Peyer's patch (tissue), 4 donors: ENCODE results near the gene ZBTB8OS. TPM values are rescaled to one million over a fixed set of nuclear protein-coding genes. Genes with fewer than 3 reads are reported as not detected.
"Not testable (repeated sequence)": the region's sequence is repeated elsewhere in the genome, so short reads cannot be mapped to it uniquely, and the experiment has no call there.

Experiments
- DNase-seq, 3 donors: peaks; one replicate each; pipeline ENCODE4 v3.0.0-alpha.2; 2017 to 2019
- H3K27ac ChIP-seq, 4 donors: fragments of 200-600 bp; sonication (generic); one replicate each; pipeline ENCODE4 v1.5.1; 2016 to 2019
- H3K27me3 ChIP-seq, 2 donors: fragments of 200-600 bp; sonication (generic); one replicate each; pipeline ENCODE4 v1.5.1; 2019
- H3K36me3 ChIP-seq, 3 donors: fragments of 200-600 bp; sonication (generic); one replicate each; pipeline ENCODE4 v1.5.1; 2016 to 2019
- H3K4me1 ChIP-seq, 4 donors: fragments of 200-600 bp; sonication (generic); one replicate each; pipeline ENCODE4 v1.5.1; 2016 to 2019
- H3K4me3 ChIP-seq, 4 donors: fragments of 200-600 bp; sonication (generic); 1 replicate in 3 of 4; 2 replicates in 1 of 4; pipeline ENCODE4 v1.5.1; 2016 to 2019; ENCODE audit warnings: mild to moderate bottlenecking in 1 of 4
- H3K9me3 ChIP-seq, 4 donors: fragments of 200-600 bp; sonication (generic); one replicate each; pipeline ENCODE4 v1.5.1; 2016 to 2019; ENCODE audit warnings: mild to moderate bottlenecking in 1 of 4
- POLR2A ChIP-seq, 2 donors: fragments of 450-650 bp; IDR thresholded peaks; one replicate each; pipeline ENCODE4 v1.5.1; 2017; ENCODE audit warnings: antibody characterized with exemption in 2 of 2, mild to moderate bottlenecking in 2 of 2, moderate library complexity in 2 of 2
- total RNA-seq, 4 donors: library from RNA; depleted of rRNA; stranded (reverse); fragments of >200 nt; gene quantifications; one replicate each; pipeline ENCODE4 v1.1.0, GENCODE V29; 2016
- TF ChIP-seq, protein P1 (sequence below), 6 experiments: fragments of 450-650 bp in 4 of 6; fragments of 200-600 bp in 2 of 6; sonication (generic) in 1 of 6; IDR thresholded peaks; one replicate each; pipeline ENCODE4 v1.5.1; 2017 to 2019; ENCODE audit warnings: antibody characterized with exemption in 6 of 6, mild to moderate bottlenecking in 3 of 6, moderate library complexity in 1 of 6

The ZBTB8OS gene
- total RNA-seq, 4 donors from 2014 or later, result 34.7 to 56.2 (median 44.1) TPM

DNA sequence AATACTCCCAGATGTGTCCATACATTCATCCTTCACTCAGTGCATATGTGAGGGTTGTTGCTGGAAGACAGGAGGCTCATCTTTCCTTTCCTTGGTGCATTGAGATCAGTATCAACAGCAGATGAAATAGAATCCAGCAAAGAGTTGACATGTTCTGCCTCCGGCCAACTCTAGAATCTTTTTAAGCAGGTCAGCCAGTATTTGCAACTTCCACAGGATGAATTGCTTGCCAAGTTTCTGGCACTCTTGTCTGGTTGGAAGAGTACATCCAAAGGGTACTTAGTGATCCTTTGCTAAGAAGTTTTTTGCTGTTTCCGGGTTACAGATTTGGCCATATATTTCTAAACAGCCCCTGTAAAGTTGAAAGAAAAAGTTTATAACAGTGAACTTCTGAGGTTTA, 31.2 kb upstream of the ZBTB8OS start:
- H3K27ac ChIP-seq, result peak overlapping the region in 2 of 4 donors; percentile 36 to 40
- H3K36me3 ChIP-seq, result peaks cover 0 to 48% (median 0%) of the 10 kb centered on the region in 3 donors
- no peaks in the 10 kb centered on the region for H3K27me3 ChIP-seq
- DNase-seq, result no peak
- TF ChIP-seq, protein P1, sequence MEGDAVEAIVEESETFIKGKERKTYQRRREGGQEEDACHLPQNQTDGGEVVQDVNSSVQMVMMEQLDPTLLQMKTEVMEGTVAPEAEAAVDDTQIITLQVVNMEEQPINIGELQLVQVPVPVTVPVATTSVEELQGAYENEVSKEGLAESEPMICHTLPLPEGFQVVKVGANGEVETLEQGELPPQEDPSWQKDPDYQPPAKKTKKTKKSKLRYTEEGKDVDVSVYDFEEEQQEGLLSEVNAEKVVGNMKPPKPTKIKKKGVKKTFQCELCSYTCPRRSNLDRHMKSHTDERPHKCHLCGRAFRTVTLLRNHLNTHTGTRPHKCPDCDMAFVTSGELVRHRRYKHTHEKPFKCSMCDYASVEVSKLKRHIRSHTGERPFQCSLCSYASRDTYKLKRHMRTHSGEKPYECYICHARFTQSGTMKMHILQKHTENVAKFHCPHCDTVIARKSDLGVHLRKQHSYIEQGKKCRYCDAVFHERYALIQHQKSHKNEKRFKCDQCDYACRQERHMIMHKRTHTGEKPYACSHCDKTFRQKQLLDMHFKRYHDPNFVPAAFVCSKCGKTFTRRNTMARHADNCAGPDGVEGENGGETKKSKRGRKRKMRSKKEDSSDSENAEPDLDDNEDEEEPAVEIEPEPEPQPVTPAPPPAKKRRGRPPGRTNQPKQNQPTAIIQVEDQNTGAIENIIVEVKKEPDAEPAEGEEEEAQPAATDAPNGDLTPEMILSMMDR (IDR thresholded peaks at IDR 0.05), result no peak
- TF ChIP-seq POLR2A (IDR thresholded peaks at IDR 0.05), result no peak
- H3K4me3 ChIP-seq, result no peak overlapping the region
- H3K4me1 ChIP-seq, result peaks cover 0 to 31% (median 0%) of the 10 kb centered on the region in 4 donors
- no peaks in the 10 kb centered on the region for H3K9me3 ChIP-seq

GRCh38 chr1:32680642-32681041, 30.3 kb upstream of the ZBTB8OS start:
- peak overlapping the region in 2 of 4 donors; percentile 0 to 49 for H3K27ac ChIP-seq
- no peak for DNase-seq
- peaks cover 0 to 31% (median 0%) of the 10 kb centered on the region in 4 donors for H3K4me1 ChIP-seq
- H3K27me3 ChIP-seq, result no peaks in the 10 kb centered on the region
- TF ChIP-seq, protein P1 (IDR thresholded peaks at IDR 0.05), result no peak
- no peak for TF ChIP-seq POLR2A (IDR thresholded peaks at IDR 0.05)
- H3K4me3 ChIP-seq, result no peak overlapping the region
- H3K9me3 ChIP-seq, result no peaks in the 10 kb centered on the region
- H3K36me3 ChIP-seq, result peaks cover 0 to 46% (median 0%) of the 10 kb centered on the region in 3 donors

DNA sequence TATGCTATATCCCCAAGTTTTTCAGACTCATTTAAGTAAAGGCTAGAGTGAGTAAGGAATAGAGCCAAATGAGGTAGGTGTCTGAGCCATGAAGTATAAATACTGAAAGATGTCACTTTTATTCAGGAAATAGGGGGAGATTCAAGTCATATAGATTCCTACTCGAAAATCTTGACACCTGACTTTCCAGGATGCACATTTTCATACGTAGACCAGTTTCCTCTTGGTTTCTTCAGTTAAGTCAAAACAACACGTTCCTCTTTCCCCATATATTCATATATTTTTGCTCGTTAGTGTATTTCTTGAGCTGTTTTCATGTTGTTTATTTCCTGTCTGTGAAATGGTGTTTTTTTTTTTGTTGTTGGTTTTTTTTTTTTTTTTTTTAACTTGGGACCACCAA, 29.6 kb upstream of the ZBTB8OS start:
- Histone ChIP-seq H3K36me3 (peaks cover 0 to 48% (median 0%) of the 10 kb centered on the region in 3 donors), H3K4me1 (peaks cover 0 to 27% (median 0%) of the 10 kb centered on the region in 4 donors)
- not testable (repeated sequence) for DNase-seq, H3K27ac ChIP-seq, H3K27me3 ChIP-seq, H3K9me3 ChIP-seq, H3K4me3 ChIP-seq

DNA sequence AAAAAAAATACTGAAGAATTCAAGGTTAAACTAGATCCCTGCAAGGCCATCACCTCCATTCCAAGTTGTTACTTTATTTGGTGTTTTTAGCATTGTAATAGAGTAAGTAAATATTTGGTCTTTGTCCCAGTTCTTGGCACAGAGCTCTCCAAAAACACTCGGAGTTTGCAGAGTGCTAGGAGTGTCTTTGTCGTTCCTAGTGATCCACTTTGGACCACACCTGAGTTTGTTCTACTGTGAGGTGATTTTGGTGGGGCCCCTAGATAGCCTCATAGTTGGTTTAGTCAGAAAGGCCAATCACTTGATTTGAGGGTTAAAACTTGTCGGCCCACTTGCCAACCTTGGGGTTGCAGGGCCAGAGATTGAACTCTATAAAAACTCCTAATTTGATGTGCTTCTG, 26.6 kb upstream of the ZBTB8OS start:
- no peak for TF ChIP-seq POLR2A (IDR thresholded peaks at IDR 0.05)
- TF ChIP-seq, protein P1 (IDR thresholded peaks at IDR 0.05), result no peak
- DNase-seq, result no peak
- Histone ChIP-seq H3K4me1 (peaks cover 0 to 12% (median 0%) of the 10 kb centered on the region in 4 donors), H3K4me3 (no peak overlapping the region), H3K27me3 (no peaks in the 10 kb centered on the region), H3K36me3 (peaks cover 0 to 74% (median 0%) of the 10 kb centered on the region in 3 donors), H3K27ac (no peak overlapping the region), H3K9me3 (no peaks in the 10 kb centered on the region)

DNA sequence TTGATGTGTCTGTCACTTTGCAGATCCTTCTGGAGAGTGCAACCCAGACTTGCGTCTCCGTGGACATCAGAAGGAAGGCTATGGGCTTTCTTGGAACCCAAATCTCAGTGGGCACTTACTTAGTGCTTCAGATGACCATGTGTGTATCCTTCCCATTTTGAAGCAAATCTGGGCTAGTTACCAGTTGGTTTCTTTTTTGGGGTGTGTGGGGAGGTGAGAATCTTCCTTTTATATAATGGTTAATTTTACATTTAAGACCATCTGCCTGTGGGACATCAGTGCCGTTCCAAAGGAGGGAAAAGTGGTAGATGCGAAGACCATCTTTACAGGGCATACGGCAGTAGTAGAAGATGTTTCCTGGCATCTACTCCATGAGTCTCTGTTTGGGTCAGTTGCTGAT, 18.4 kb upstream of the ZBTB8OS start:
- H3K27ac ChIP-seq, H3K9me3 ChIP-seq, H3K4me1 ChIP-seq, H3K27me3 ChIP-seq, DNase-seq, H3K4me3 ChIP-seq: not testable (repeated sequence)
- H3K36me3 ChIP-seq, result peaks cover 0 to 96% (median 0%) of the 10 kb centered on the region in 3 donors

DNA sequence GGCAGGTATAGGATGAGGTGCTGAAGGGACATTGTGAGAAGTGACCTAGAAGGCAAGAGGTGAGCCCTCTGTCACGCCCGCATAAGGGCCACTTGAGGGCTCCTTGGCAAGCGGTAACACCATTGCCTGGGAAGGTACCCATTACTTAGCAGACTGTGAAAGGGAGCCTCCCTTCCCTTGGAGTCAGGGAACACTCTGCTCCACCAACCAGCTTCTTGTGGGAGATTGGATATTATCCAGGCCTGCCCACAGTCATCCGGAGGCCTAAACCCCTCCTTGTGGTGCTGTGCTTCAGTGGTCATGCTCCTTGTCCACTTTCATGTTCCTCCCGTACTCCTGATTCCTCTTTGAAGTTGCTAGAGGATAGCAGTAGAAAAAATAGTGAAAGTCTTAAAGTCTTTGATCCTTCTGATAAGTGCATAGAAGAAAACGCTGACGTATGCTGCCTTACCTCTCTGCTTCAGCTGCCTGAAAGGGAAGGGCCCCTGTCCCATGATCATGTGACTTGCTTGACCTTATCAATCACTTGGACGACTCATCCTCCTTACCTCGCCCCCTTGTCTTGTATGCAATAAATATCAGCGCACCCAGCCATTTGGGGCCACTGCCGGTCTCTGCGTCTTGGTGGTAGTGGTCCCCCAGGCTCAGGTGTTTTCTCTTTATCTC, 16.7 kb upstream of the ZBTB8OS start:
- Histone ChIP-seq H3K4me1 (no peaks in the 10 kb centered on the region), H3K27me3 (no peaks in the 10 kb centered on the region), H3K9me3 (no peaks in the 10 kb centered on the region), H3K27ac (no peak overlapping the region), H3K4me3 (no peak overlapping the region), H3K36me3 (peaks cover 0 to 96% (median 0%) of the 10 kb centered on the region in 3 donors)
- no peak for DNase-seq
- TF ChIP-seq, protein P1 (IDR thresholded peaks at IDR 0.05), result no peak
- TF ChIP-seq POLR2A (IDR thresholded peaks at IDR 0.05), result no peak
